ENCODE results near the gene C6orf132.

DNA sequence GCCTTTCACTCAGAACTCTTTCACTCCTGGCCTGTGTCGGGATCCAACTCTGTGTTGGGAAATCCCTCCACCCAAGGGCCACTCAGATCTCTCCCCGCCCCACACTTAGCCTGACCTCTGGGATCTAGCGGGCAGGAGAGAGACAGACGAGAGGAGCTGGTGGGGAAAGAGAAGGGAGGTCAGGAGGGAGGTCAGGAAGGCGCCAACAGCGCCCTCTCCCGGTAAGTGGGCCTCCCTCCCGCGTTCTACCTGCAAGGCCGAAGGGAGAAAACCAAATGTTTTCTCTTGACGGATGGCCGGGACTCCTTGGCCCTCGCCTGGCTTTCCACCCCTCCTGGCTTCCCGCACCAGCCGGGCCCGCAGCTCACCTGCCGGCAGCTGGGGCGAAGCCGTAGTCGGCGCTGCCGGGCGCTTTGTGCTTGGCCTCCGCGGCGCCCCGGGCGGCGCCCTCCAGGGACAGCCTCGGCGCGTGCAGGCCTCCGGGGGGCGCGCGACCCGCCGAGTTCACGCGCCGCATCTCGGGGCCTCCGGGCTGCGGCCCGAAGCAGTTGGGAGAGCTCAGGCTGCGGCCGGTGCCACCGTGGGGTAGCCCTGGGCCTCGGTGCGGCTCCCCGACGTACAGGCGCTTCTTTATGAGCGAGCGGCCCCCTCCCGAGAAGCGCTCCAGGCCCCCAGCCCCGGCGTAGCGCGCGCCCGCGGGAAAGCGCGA, 38.2 kb downstream of the C6orf132 start:
- TF ChIP-seq TCF3 (CRISPR knock-in tag; IDR thresholded peaks at IDR 0.05) (no peak), CTCF (IDR thresholded peaks at IDR 0.05 in 2 of 3, conservative IDR thresholded peaks at IDR 0.05 in 1 of 3; ENCODE audit: insufficient read depth in 2 of 3, low read depth in 1 of 3, low read length in 3 of 3) (peak; percentile 89 to 99 (median 94)), ZSCAN29 (IDR thresholded peaks at IDR 0.05) (no peak), ARID3B (CRISPR knock-in tag; IDR thresholded peaks at IDR 0.05; ENCODE audit: borderline replicate concordance) (no peak)
- TF ChIP-seq, protein P1, sequence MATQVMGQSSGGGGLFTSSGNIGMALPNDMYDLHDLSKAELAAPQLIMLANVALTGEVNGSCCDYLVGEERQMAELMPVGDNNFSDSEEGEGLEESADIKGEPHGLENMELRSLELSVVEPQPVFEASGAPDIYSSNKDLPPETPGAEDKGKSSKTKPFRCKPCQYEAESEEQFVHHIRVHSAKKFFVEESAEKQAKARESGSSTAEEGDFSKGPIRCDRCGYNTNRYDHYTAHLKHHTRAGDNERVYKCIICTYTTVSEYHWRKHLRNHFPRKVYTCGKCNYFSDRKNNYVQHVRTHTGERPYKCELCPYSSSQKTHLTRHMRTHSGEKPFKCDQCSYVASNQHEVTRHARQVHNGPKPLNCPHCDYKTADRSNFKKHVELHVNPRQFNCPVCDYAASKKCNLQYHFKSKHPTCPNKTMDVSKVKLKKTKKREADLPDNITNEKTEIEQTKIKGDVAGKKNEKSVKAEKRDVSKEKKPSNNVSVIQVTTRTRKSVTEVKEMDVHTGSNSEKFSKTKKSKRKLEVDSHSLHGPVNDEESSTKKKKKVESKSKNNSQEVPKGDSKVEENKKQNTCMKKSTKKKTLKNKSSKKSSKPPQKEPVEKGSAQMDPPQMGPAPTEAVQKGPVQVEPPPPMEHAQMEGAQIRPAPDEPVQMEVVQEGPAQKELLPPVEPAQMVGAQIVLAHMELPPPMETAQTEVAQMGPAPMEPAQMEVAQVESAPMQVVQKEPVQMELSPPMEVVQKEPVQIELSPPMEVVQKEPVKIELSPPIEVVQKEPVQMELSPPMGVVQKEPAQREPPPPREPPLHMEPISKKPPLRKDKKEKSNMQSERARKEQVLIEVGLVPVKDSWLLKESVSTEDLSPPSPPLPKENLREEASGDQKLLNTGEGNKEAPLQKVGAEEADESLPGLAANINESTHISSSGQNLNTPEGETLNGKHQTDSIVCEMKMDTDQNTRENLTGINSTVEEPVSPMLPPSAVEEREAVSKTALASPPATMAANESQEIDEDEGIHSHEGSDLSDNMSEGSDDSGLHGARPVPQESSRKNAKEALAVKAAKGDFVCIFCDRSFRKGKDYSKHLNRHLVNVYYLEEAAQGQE (IDR thresholded peaks at IDR 0.05; ENCODE audit: borderline replicate concordance), result peak; percentile 88
- TF ChIP-seq, protein P1 (CRISPR knock-in tag; IDR thresholded peaks at IDR 0.05; ENCODE audit: low read depth), result 0 out of 2 replicates have a peak, but pooled peaks have one; percentile 81
- TF ChIP-seq, protein P2, sequence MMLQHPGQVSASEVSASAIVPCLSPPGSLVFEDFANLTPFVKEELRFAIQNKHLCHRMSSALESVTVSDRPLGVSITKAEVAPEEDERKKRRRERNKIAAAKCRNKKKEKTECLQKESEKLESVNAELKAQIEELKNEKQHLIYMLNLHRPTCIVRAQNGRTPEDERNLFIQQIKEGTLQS (IDR thresholded peaks at IDR 0.05), result no peak
- TF ChIP-seq, protein P2 (CRISPR knock-in tag; conservative IDR thresholded peaks at IDR 0.05), result peak; percentile 64; the same call in 1 of the 2 replicates

Measured in K562 (cell line).